ENCODE results near the gene PRDM16. TPM values are rescaled to one million over a fixed set of nuclear protein-coding genes. Genes with fewer than 3 reads are reported as not detected.

The PRDM16 gene
- total RNA-seq, 4 donors from 2014 or later = 0.19 to 1.6 (median 0.36) TPM

DNA sequence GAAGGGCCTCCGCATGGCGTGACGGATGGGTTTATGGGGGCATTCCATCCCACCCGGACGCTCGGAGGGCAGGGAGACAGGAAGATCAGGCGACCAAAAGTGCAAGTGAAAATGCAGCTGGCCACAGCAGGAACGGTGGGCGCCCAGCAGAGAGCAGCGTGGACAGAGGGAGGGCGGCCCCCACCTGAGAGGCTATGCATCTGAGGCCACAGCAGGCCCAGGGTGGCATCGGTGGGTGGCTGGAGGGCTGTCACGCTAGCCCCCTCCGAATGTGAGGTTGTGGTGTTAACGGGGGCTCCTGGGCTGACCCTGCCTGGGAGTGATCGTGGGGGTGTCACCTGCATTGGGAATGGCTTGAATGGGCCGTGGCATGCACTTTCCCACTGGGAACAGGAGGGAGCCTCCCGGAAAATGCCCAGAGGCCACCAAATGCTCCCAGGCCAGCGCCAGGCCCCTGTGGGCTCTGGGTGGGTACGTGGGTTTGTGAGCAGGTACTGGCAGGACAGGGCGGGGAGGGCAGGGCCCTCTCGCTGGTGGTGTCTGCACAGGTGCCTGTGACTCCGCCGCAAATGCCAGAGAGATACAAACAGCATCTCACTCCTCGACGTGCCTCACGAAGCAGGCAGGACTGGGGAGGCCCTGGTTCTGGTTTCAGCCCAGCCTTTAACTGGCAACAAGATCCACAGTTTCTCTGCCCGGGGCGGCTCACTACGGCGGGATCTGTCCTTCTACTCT lies 172.8 kb downstream of the PRDM16 start:
- H3K27ac ChIP-seq = no peak overlapping the region
- peaks cover 76% of the 10 kb centered on the region for H3K27me3 ChIP-seq
- H3K4me1 ChIP-seq = no peaks in the 10 kb centered on the region
- DNase-seq (ENCODE audit: low spot score in 2 of 2) = no peak
- H3K9me3 ChIP-seq = no peaks in the 10 kb centered on the region
- TF ChIP-seq EP300 (IDR thresholded peaks at IDR 0.05) = no peak
- no peak for TF ChIP-seq CTCF (IDR thresholded peaks at IDR 0.05)
- TF ChIP-seq POLR2AphosphoS5 (IDR thresholded peaks at IDR 0.05) = no peak
- no peak for TF ChIP-seq POLR2A (IDR thresholded peaks at IDR 0.05)
- H3K36me3 ChIP-seq = no peaks in the 10 kb centered on the region
- 66% methylated on average over 14 of the region's 31 CpGs for WGBS
- H3K4me3 ChIP-seq = no peak overlapping the region

DNA sequence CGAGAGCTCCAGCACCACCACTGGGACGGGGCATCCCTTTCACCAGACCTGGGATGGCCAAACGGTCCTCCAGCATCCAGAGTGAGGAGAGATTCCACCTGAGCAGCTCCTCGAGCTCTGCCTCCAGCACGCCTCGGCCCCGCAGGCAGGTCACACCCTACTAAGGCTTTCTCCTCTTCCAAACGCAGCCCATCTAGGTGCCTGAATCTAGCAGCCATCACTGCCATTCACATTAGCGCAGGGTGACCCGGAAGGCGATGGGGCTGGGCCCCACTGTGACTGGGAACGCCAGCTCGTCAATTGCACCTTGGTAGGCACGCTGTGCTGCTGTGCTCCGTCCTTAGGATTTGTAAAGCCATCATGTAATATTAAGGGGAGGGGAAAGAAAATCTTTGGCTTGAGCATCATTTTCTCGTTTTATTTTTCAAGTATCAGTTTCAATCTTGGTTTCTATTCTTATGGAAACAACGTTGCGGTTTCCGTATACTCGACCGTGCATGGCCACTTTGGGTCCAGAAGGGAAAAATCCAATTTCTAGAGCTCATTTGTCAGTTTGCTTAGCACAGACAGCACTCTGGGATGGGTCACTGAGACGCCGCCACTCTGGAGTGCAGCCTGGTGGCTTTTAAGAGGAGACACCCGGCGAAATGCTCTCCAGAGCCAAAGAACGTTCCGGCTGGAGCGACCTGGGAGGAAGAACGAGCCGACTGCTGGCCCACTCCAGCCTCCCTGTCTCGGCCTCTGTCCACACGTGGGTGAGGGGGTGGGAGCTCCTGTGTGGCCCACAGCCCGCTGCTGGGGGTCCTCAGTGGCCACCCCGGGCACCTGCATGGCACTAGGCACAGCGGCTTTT lies 173.6 kb downstream of the PRDM16 start:
- no peak for TF ChIP-seq EP300 (IDR thresholded peaks at IDR 0.05)
- peaks cover 2% of the 10 kb centered on the region for H3K4me1 ChIP-seq
- H3K4me3 ChIP-seq = no peak overlapping the region
- H3K27ac ChIP-seq = no peak overlapping the region
- H3K36me3 ChIP-seq = no peaks in the 10 kb centered on the region
- WGBS = 85% methylated on average over 27 of the region's 35 CpGs
- H3K27me3 ChIP-seq = peaks cover 84% of the 10 kb centered on the region
- H3K9me3 ChIP-seq = no peaks in the 10 kb centered on the region
- DNase-seq (ENCODE audit: low spot score in 2 of 2) = no peak

DNA sequence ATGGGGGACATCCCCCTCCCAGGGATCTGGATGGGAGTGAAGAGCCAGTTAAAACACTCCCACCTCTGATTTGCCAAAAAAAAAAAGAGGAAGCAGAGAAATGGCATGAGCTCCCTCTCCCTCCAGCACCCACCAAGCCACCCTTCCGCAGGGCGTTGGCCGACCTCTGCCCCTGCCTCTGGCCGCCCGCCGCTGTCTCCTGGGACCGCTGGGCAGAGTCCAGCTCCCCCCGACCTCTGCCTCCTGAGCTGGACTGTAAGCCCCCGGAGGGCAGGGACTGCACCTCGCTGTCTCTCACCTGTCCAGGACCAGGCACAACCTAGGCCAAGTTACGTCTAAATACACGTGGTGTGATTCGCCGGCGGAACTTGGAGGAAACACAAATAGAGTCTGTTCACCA lies 174.3 kb downstream of the PRDM16 start:
- peaks cover 91% of the 10 kb centered on the region for H3K27me3 ChIP-seq
- H3K4me1 ChIP-seq = peaks cover 6% of the 10 kb centered on the region
- 84% methylated on average over 15 of the region's 15 CpGs for WGBS

DNA sequence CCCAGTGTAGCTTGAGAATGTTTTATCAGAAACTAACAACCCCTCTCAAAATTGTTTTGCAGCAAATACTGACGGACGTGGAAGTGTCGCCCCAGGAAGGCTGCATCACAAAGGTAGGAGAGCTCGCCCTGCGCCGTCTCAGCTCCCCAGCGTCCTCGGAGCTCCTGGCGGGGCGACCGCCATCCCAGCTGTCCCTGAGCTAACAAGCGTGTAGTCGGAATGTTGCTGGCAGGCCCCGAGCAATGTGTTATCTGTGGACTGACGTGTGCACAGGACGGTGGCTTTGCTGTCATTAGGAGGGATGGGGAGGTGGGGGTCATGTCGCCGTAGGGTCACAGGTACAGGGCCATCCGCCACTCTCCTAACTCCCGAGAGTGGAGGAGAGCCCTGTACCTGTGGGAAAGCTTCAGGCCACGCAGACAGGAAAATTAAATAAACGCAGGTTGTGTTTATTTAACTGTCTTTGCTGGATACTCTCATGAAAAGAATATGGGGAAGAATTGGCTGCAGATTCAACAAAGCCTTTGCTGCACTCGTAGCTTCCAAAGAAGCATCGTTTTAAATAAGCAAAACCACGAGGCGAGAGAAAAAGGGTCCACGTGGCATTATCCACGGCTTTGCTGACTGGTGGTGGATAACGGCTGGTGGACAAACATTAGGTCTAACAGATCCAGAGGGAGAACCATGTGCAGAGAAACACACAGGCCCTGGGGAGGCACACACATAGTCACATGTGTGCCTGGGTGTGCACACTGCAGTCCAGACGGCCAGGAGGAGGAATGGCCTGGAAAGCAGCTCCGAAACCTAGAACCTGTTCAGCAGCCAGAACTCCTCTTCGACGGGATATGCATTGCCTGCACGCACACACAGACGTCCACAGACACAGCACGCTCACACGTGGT lies 175.3 kb downstream of the PRDM16 start:
- 60% methylated on average over 34 of the region's 37 CpGs for WGBS
- DNase-seq (ENCODE audit: low spot score in 2 of 2) = no peak
- H3K4me1 ChIP-seq = peaks cover 6% of the 10 kb centered on the region
- H3K27ac ChIP-seq = no peak overlapping the region
- no peaks in the 10 kb centered on the region for H3K36me3 ChIP-seq
- H3K9me3 ChIP-seq = no peaks in the 10 kb centered on the region
- no peak overlapping the region for H3K4me3 ChIP-seq
- peaks cover 95% of the 10 kb centered on the region for H3K27me3 ChIP-seq
- no peak for TF ChIP-seq EP300 (IDR thresholded peaks at IDR 0.05)
- no peak for TF ChIP-seq POLR2A (IDR thresholded peaks at IDR 0.05)
- TF ChIP-seq POLR2AphosphoS5 (IDR thresholded peaks at IDR 0.05) = no peak
- TF ChIP-seq CTCF (IDR thresholded peaks at IDR 0.05) = no peak

More for the DNA sequence above, 174.3 kb downstream of the PRDM16 start:
- no peaks in the 10 kb centered on the region for H3K9me3 ChIP-seq
- H3K27ac ChIP-seq = no peak overlapping the region
- TF ChIP-seq POLR2AphosphoS5 (IDR thresholded peaks at IDR 0.05) (no peak), POLR2A (IDR thresholded peaks at IDR 0.05) (no peak), EP300 (IDR thresholded peaks at IDR 0.05) (no peak), CTCF (IDR thresholded peaks at IDR 0.05) (no peak)
- no peak overlapping the region for H3K4me3 ChIP-seq
- DNase-seq (ENCODE audit: low spot score in 2 of 2) = no peak
- no peaks in the 10 kb centered on the region for H3K36me3 ChIP-seq

DNA sequence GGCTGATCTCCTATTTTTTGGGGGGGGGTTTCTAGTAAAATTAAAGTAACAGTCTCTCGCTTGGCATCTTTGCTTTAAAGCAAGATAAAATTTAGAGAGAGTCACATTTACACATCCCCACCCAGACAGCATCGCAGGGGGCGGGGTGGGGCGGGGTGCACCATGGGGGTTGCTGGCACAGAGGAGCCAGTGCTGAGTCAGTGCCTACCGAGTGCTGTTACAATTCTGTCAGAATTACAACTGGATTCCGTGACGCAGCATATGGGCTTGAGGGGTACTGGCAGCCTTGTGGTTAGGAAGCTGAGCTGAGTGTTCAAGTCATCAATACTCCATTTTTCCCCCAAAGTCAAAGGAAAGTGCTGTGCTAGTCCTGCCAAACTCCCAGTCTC lies 175.9 kb downstream of the PRDM16 start:
- no peak for TF ChIP-seq POLR2AphosphoS5 (IDR thresholded peaks at IDR 0.05)
- no peak for TF ChIP-seq EP300 (IDR thresholded peaks at IDR 0.05)
- no peak for TF ChIP-seq CTCF (IDR thresholded peaks at IDR 0.05)
- no peak for TF ChIP-seq POLR2A (IDR thresholded peaks at IDR 0.05)
- DNase-seq (ENCODE audit: low spot score in 2 of 2) = no peak
- Histone ChIP-seq H3K9me3 (no peaks in the 10 kb centered on the region), H3K4me1 (peaks cover 6% of the 10 kb centered on the region), H3K27ac (no peak overlapping the region), H3K36me3 (no peaks in the 10 kb centered on the region), H3K27me3 (peaks cover 95% of the 10 kb centered on the region), H3K4me3 (no peak overlapping the region)
- WGBS = 48% methylated on average over 7 of the region's 7 CpGs
